22Rv1 (cell line): ENCODE measurements around the gene ERN1.

Source experiments
- ZFX ChIP-seq: fragments of 450-650 bp; IDR thresholded peaks from 2 replicates; pipeline ENCODE4 v1.6.1; 2017; ENCODE audit warnings: antibody characterized with exemption, borderline replicate concordance
- TF ChIP-seq, protein P1 (sequence below): fragments of 450-650 bp; IDR thresholded peaks from 2 replicates; pipeline ENCODE4 v1.5.1; 2017; ENCODE audit warnings: mild to moderate bottlenecking

GRCh38 chr17:64155751-64156544, 26.0 kb upstream of the ERN1 start:
- no peak for TF ChIP-seq ZFX
- TF ChIP-seq, protein P1, sequence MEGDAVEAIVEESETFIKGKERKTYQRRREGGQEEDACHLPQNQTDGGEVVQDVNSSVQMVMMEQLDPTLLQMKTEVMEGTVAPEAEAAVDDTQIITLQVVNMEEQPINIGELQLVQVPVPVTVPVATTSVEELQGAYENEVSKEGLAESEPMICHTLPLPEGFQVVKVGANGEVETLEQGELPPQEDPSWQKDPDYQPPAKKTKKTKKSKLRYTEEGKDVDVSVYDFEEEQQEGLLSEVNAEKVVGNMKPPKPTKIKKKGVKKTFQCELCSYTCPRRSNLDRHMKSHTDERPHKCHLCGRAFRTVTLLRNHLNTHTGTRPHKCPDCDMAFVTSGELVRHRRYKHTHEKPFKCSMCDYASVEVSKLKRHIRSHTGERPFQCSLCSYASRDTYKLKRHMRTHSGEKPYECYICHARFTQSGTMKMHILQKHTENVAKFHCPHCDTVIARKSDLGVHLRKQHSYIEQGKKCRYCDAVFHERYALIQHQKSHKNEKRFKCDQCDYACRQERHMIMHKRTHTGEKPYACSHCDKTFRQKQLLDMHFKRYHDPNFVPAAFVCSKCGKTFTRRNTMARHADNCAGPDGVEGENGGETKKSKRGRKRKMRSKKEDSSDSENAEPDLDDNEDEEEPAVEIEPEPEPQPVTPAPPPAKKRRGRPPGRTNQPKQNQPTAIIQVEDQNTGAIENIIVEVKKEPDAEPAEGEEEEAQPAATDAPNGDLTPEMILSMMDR = no peak
